ENCODE results near the gene OTOP2. TPM values are rescaled to one million over a fixed set of nuclear protein-coding genes. Genes with fewer than 3 reads are reported as not detected.

OTOP2 gene
- total RNA-seq, 6 experiments from 2014 or later: not detected

DNA sequence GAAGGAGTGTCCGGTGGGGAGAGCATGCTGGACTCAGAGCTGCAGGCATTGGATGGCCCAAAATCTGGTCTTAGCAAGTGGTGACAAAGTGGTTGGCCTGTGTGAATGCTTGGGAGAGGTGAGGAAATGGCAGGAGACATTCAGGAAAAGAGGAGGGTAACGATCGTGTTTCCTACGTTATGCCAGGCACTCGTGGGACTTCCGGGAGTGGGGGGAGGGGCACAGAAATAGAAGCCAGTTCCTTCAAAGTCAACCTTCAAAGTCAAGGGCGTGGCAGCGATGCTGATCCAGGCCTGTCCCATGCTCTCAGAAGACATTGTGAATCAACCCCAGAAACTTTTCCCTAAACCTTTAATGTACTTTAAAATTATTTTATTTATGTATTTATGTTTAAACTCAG lies 15.5 kb downstream of the OTOP2 start:
- Mint-ChIP-seq H3K36me3 (ENCODE audit: low read depth) (no peaks in the 10 kb centered on the region), H3K27me3 (ENCODE audit: insufficient read depth) (peaks cover 65% of the 10 kb centered on the region), H3K27ac (no peak overlapping the region), H3K9me3 (no peaks in the 10 kb centered on the region), H3K4me1 (ENCODE audit: low read depth) (no peaks in the 10 kb centered on the region), H3K4me3 (no peak overlapping the region)
- no peak for DNase-seq
- TF ChIP-seq, protein P1, sequence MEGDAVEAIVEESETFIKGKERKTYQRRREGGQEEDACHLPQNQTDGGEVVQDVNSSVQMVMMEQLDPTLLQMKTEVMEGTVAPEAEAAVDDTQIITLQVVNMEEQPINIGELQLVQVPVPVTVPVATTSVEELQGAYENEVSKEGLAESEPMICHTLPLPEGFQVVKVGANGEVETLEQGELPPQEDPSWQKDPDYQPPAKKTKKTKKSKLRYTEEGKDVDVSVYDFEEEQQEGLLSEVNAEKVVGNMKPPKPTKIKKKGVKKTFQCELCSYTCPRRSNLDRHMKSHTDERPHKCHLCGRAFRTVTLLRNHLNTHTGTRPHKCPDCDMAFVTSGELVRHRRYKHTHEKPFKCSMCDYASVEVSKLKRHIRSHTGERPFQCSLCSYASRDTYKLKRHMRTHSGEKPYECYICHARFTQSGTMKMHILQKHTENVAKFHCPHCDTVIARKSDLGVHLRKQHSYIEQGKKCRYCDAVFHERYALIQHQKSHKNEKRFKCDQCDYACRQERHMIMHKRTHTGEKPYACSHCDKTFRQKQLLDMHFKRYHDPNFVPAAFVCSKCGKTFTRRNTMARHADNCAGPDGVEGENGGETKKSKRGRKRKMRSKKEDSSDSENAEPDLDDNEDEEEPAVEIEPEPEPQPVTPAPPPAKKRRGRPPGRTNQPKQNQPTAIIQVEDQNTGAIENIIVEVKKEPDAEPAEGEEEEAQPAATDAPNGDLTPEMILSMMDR (IDR thresholded peaks at IDR 0.05): no peak

DNA sequence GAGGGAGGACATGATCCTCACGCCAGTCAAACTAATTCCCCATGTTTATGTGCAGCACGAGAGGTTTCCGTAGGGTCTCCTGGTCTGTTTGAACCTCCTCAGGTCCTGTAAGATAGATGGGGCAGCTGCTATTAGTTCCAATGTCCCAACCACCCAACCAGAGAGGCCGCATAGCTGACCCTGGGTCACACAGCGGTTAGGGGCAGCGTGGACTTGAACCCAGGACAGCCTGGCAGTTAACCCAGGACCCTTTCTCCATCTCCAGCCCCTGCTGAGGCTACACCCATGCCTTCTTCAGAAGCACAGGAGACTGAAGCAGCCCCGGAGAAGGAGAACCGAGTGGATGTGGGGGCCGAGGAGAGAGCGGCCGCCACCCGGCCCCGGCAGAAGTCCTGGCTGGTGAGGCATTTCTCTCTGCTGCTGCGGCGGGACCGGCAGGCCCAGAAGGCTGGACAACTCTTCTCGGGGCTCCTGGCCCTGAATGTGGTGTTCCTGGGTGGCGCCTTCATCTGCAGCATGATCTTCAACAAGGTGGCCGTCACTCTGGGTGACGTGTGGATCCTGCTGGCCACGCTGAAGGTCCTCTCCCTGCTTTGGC lies 17.2 kb downstream of the OTOP2 start:
- Mint-ChIP-seq H3K36me3 (ENCODE audit: low read depth) (no peaks in the 10 kb centered on the region), H3K27ac (no peak overlapping the region), H3K9me3 (no peaks in the 10 kb centered on the region), H3K4me3 (no peak overlapping the region), H3K27me3 (ENCODE audit: insufficient read depth) (peaks cover 57% of the 10 kb centered on the region), H3K4me1 (ENCODE audit: low read depth) (no peaks in the 10 kb centered on the region)
- TF ChIP-seq, protein P1 (IDR thresholded peaks at IDR 0.05): no peak
- DNase-seq: no peak

DNA sequence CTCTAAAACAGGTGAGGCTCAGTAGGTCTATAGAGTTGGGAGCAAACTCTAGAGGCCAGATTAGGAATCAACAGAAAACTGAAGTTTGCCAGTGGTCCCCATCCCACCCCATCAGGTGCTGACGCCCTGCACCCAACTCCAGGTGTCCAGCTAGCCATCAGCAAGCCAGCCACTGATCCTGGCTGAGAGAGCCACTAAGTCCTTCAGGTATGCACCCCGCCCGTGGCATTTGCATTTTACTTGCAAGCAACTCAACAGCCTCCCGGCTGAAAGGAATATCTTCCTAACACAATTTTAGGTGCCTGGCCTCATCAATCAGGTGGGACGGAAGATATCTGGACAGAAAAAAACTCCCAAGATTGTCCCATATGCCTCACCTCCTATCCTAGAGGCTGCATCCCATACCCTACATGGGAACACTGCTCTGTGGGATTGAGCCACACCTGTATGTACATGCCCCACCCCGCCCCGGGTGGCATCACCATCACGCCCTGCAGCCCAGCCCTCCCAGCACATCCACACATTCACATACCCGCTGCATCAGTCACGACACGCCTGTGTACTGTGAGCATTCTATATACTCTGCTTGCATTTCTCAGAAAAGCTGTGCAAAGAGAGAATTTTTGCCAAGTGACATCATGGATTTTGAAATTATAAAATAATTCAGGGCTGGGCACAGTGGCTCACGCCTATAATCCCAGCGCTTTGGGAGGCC lies 19.9 kb downstream of the OTOP2 start:
- no peak overlapping the region for H3K4me3 Mint-ChIP-seq
- H3K27me3 Mint-ChIP-seq (ENCODE audit: insufficient read depth): peaks cover 43% of the 10 kb centered on the region
- no peaks in the 10 kb centered on the region for H3K36me3 Mint-ChIP-seq (ENCODE audit: low read depth)
- TF ChIP-seq, protein P1 (IDR thresholded peaks at IDR 0.05): no peak
- no peaks in the 10 kb centered on the region for H3K4me1 Mint-ChIP-seq (ENCODE audit: low read depth)
- DNase-seq: no peak
- no peak overlapping the region for H3K27ac Mint-ChIP-seq
- H3K9me3 Mint-ChIP-seq: no peaks in the 10 kb centered on the region

DNA sequence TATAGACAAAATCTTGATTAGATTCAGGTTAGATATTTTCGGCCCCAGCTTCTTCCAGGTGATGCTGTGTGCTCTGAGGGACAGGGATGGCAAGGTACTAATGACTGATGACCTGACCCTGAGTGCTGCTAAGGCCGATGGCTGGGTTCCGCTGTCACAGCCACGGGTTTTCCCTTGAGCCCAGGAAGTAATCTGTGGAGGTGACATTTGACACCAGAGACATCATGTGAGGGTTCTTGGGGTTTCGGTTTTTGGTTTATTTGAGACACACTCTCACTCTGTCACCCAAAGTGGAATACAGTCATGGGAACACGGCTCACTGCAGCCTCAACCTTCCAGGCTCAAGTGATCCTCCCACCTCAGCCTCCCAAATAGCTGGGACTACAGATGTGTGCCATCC lies 21.5 kb downstream of the OTOP2 start:
- H3K9me3 Mint-ChIP-seq: no peaks in the 10 kb centered on the region
- H3K36me3 Mint-ChIP-seq (ENCODE audit: low read depth): no peaks in the 10 kb centered on the region
- H3K4me3 Mint-ChIP-seq: no peak overlapping the region
- DNase-seq: no peak
- H3K4me1 Mint-ChIP-seq (ENCODE audit: low read depth): no peaks in the 10 kb centered on the region
- H3K27ac Mint-ChIP-seq: no peak overlapping the region
- H3K27me3 Mint-ChIP-seq (ENCODE audit: insufficient read depth): peaks cover 46% of the 10 kb centered on the region
- TF ChIP-seq, protein P1 (IDR thresholded peaks at IDR 0.05): no peak

DNA sequence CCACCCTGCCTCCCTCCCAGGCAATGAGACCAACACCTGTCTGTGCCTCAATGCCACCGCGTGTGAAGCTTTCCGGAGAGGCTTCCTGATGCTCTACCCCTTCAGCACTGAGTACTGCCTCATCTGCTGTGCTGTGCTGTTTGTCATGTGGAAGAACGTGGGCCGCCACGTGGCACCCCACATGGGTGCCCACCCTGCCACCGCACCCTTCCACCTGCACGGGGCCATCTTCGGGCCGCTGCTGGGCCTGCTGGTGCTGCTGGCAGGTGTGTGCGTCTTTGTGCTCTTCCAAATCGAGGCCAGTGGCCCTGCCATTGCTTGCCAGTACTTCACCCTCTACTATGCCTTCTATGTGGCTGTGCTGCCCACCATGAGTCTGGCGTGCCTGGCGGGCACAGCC lies 22.6 kb downstream of the OTOP2 start:
- Mint-ChIP-seq H3K36me3 (ENCODE audit: low read depth) (no peaks in the 10 kb centered on the region), H3K9me3 (no peaks in the 10 kb centered on the region), H3K27me3 (ENCODE audit: insufficient read depth) (peaks cover 46% of the 10 kb centered on the region), H3K4me3 (no peak overlapping the region), H3K27ac (no peak overlapping the region), H3K4me1 (ENCODE audit: low read depth) (no peaks in the 10 kb centered on the region)
- TF ChIP-seq, protein P1 (IDR thresholded peaks at IDR 0.05): no peak
- DNase-seq: no peak
